NCI-H345 treated with DMSO at 0.1 percent for 48 hours (cell line): Measurements from ENCODE around the gene IMMP2L.

Experiments used
- DNase-seq: peaks from one replicate; lab custom pipeline; 2025; ENCODE audit not compliant: unreplicated experiment; lab: John Stamatoyannopoulos, UW

Gene IMMP2L

DNA sequence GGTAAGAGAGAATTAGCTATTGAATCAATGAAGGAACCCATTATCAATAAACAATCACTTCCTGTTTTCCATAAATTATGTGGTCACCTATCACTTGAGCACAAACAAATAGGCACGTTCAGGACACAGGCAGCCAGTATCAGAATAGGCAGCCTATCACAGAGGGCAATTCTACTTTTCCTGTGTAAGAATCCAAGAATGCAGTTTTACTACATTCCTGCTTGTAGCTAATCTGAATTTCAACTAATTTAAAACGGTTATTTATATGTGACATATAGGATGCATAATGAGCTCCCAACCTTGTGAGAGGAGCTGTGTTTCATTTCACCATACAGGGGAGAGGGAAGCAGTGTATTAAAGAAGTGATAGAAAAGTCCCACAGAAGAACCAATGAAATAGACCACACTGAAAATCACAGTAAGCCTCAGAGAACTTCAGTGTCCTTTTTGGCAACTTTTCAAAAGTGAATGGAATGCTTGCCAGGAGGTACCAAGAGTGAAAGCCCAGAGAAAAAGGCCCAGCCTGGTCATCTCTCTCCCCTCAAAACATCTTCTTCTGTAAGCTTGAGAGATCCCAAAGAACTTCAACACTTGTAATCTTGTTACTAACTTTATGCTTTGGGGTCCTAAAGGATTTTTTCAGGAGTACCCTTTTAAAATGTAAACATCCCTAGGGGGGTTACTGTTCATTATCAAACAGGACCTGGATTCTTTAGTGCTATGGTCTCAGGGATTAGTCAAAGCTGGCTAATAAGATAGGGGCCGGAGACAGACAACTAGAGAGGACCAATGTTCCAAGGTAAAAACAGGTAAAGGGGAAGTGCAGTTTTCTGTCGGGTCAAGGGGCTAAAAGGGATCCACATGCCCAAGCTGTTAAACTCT is 1.3 kb downstream of the IMMP2L start:
- DNase-seq = no peak

DNA sequence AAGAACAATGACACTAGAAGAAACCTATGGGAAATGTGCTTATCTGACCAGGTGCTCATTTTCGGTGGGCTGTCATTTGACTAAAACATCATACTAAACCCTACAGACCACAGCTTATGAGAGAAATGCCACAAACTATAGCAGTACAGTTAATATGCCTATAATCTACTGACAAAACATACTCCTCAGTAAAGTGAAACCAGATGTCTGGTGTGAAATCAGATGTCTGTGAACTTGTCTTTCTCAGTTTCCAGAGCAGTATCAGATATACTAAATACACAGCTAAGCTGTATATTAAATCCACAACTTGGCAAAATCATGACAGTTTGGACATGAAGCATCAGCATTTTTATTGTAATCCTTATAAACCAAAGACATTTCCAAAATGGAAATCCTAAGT is 3.3 kb downstream of the IMMP2L start:
- no peak for DNase-seq

DNA sequence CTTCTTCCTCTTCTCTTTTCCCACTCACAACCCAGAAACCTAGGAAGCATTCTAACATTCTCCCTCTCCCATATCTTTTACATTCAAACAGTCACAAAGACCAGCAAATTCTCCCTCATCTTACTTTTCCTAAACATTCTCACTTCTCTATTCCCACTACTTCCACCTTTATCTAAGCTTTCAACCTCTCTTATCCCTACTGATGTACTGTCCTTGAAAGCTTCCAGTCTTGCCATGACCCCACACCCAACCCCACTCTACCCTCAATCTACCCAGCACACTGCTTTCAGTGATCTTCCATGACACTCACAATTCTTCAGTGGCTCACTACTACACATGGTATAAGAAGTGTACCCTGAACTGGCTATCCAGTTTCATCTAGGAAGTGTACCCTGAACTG is 5.3 kb downstream of the IMMP2L start:
- DNase-seq = no peak

DNA sequence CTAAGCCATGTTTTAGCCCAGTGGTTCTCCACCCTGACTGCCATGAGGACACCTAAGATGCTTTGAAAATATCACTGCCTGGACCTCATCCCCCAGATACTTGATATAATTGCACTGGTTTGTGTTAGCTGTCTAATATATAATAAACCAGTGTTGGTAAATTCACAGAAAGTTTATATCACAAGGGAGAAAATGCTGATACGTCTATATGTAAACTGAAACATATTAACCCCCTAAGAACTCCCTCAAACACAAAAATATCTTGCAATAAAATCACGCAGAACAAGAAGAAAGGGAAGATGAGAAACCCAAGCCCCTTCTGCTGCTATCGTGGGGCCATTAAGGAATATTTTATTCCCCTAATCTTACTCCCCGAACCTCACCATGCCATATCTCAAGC is 8.2 kb downstream of the IMMP2L start:
- DNase-seq = no peak

DNA sequence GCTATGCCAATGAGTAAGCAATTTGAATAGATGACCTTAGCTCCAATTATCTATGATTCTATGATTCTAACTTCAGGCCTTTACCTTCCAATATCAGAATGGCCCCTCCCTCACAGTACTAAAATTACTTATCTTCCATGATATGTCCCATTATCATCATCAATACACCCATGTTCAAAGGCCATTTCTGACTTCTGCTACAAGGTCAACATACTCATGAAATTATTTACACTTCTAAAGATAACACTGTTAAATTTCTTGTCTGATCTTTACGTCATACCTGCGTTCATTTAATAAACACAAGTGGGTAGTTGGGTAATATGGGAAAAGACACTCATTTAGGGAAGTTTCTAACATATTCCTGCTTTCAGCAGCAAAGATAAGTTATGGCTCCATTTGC is 21.2 kb downstream of the IMMP2L start:
- DNase-seq = no peak

DNA sequence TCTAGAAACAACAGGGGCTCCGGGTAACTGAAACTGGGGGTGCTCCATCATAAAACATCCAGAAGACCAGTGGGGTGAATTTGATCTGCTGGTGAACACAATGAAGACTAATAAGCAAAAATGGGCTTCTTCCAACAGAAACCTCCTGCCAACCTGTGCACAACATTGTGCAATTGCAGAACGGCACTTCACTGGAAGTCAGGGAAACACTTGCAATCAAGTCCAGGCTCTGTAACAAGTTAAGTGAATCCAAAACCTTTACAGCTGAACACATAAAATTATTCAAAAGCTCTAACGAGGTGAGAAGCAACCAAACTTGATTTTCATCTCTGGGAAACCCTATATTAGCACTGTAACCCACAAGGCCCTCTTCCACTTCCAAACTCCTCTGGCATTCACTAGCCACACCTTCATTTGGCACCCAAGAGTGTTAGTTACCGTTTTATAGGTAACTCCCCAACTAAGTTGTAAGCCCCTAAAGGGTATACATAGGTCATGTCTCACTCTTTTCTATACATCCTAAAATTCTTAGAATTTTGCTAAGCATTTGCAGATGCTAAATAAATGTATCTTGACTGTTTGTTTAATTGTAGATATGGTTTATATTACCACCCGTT is 22.0 kb downstream of the IMMP2L start:
- no peak for DNase-seq

DNA sequence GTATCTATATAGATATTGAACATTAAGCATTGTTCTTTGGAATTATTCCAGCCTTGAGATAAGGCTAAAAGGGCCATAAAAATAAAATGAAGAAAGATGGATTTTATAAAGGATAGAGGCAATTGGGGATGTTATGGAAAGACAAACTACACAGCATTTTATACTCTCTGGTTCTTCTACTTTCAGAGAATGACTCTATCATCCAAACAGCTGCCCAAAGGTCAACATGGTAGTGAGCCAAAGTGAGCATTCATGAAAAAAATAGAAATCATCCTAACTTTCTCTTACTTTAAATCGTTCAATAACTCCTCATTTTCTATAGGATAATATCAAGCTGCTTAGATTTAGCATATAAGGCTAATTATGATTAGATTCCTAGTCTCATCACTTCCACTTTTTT is 25.2 kb downstream of the IMMP2L start:
- DNase-seq = no peak

DNA sequence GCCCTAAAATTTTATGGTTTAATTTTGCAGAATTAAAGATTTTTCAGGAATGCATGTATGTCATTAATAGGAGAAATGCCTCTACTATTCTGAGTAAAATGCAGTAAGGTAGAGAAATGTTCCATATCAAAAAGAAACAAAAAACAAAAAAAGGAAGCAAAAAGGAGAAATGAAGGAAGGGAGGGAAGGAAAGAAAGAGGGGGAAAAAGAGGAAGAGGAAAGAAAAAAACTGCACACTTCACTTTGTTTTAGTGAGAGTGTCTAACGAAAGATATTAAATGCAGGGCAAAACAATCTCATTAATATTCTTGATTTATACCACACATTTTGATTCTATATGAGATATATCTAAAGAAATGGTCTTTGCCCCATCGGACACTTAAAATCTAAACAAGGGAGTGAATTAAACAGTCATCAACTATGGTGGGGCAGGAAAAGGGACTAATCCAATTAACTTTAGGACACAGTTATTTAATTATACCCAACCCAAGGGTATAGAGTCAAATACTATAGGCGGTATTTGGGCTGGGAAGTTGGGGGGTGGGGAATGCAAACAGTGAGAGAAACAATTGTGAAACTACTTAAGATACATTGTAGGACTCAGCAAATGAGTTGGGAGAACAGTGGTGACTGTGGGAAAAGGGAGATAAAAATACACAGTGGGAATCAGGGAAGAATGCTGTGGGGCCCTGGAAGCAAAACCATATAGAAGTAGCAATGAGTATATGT is 27.0 kb downstream of the IMMP2L start:
- DNase-seq = no peak

DNA sequence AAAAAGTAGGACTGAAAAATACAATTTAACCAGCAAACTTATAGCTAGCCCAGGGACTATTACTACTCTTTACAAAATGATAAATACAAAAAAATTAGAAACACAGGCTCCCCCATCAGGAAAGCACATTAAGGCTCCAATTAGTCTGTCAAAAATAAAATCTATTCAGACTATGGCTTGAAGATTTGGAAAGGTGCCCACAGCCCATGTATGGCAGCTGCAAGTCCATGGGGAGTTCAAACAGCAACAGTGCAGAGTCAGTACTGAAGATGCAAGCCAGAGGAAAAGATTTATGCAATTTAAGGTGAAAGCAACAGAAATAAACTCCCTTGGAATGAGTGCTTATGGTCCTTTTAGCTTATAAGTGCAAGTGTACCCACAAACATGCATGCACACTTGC is 29.7 kb downstream of the IMMP2L start:
- DNase-seq = peak; percentile 45

DNA sequence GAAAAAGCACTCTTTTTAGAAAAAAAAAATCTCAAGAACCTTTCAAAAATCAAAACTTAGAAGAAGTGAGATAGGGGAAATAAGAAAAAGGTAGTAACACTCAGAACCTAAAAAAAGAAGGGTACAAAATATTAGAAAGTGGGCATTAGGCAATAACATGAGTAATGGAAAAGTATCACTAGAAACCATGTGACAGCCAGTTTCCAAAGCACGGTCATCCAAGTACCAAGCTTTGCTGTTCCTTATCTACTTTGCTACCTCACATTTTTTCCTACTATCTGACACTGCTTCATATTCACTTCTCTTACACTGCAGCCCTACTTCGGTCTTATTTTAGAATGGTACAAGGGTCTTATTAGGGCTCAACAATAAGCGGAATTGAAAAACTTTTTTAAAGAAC is 30.3 kb downstream of the IMMP2L start:
- DNase-seq = no peak

DNA sequence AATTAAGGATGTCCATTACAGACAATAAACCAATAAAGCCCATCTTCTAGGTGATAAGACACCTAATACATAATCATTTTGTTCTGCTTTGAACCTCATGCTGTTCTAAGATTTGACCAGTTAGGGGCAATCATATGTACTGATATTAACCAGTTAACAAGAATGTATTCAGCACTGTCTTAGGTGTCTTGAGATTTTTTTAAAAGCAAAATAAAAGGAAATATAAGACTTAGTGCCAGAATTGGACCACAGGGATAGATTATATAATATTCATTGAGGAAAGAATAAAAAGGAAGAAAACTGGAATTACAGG is 32.0 kb downstream of the IMMP2L start:
- no peak for DNase-seq

DNA sequence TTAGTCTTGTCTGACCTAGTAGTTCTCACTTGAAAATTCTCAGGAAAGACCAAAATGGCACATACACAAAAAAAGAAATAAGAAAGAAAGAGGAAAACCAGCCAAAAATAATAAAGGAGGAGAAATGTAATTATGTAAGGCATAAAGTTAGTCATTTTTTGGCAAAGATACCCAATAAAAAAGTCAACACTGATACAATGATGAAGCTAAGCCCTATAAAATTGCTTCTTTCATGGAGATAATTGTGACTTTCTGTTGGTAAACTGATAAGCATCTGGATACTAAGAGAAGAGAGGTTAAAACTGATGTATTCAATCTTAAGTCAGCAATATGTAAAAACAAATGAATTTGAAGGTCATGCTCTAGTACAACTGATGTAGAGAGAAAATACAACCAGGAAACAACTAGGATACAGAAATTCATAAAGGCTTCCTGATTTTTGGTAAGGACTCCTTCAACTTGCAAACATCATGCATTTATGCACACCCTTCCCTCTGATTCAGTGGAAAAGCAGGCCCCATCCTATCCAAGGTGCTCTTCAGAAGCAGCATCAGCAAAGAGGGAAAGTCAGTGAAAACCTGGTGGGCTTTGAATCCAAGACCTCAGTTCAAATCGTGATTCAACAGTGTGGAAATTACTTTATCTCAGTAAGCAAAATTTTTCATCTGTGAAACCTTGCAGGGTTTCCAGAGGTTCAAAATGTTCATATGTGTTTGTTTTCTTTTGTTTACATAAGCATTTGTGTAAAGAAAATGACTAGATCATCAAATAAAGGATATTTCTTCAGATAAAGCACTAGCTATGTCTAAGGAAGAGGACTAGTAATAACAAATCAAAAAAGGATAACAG is 32.6 kb downstream of the IMMP2L start:
- DNase-seq = no peak

DNA sequence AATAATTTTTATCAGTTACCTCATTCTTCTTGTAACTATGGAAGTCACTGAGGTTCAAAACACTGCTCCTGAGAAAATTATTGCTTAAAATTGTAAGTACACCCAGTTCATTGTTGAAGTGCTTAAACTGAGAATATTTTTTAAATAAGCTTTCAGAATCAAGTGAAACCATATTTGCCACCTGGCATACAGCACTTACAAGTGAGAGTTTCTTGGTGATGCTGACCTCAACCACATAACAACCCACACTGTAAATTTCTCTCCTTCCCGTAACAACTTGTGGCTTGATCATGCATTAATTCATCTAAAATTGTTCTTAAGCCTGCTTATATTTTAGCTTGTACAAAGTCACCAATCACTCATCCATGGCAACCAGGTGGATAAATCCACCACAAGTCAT is 34.0 kb downstream of the IMMP2L start:
- DNase-seq = no peak

DNA sequence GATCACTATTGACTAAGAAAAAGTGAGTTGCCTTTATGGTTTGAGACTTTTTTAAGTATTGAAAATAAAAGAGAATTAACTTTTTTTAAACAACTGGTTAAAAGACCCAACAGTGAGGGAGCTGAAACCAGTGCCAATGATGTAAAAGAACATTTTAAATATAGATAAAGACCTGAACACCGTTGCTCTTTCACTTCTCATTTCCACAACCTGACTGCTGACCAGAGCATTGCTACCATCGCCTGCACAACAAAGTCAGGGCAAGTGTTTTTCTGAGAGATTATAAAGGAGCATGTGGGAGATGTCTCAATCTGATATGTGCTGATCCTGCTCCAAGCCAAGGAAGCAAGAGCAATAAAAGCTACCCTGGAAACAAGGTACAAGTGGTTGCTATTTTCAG is 34.7 kb downstream of the IMMP2L start:
- no peak for DNase-seq

DNA sequence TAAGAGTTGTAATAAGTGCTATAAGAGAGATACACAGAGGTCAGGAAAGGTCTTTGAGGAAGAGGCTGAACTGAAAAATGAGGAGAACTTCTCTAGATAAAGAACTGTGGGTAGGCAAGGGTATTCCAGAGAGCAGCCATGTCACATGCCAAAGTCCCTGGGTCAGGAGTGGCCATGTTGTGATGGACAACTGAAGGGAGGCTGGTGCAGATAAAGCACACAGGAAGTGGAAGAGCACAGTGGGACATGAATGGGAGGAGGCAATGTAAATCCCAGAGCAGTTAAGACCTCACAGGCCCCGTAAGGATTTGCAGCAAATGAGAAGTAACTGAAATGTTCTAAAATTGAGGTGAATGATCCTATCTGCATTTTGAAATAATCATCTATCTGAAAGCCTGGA is 37.2 kb downstream of the IMMP2L start:
- DNase-seq = no peak

DNA sequence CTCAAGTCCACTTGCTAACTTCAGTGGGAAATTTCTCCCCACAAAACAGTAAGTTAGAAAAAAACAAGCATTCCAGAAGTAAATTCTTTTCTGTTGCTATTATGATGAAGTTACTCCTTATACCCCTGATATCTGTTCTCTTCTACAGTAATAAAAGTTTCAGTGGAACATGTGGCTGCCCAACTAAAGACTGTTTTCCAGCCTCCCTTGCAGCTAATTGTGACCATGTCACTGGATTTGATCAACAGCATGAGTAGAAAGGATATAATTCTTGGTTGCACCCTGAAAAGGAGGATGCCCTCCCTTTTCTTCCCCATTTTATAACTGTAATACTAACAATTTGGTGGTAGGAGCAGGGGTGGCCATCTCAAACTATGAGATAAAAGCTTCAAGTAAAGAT is 40.6 kb downstream of the IMMP2L start:
- DNase-seq = no peak

DNA sequence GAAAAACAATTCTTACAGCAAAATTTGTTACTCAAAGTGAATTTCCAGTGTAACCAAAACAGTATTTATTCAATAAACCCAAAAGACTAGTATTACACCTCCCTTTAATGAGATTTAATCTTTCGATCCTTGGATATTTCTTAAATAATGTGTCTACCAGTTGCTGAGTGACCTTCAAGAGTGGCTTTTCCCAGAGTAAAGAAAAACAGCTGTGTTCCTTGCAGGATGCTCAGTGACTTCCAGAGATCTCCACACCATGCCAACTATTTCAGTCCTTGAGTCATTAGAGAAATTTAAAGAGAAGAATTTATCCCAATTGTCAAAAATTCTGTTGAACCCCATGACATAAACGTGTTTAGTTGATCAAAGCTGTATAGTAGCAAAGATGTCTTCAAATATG is 44.0 kb downstream of the IMMP2L start:
- no peak for DNase-seq

DNA sequence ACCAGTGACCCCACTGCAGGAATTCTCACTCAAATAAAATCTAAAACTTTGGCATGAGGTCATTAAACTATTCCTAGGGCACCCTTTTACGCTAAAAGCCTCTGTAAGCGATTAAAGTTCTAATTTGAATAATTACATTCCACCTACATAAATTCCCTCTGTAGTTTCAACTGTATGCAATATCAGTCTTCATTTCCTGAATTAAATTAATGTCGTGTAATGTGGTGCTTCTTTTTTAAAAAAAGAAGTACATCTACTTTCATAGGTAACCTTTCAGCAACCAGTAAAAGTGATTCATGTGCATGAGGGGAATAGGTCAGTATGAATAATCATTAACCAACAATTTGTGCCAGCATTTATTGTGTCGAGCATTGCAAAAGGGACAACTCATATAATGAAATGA is 44.7 kb downstream of the IMMP2L start:
- DNase-seq = no peak

DNA sequence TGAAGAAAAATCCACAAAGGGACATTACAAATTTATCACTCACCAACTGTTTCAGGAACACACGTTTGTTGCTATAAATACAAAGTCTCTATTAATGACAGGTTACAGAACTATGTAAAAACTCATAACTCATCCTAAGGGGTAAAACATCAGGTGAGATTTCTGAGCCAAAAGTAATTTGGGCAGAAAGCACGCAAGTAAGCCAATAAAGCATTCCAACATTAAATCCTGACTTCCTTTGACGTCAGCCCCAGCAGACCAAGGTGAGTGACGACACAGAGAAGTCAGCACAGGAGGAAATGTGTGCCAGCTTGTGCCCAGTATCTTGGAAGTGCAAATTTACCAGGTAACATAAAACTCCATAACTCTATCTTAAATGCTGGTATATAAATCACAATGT is 45.7 kb downstream of the IMMP2L start:
- DNase-seq = no peak

DNA sequence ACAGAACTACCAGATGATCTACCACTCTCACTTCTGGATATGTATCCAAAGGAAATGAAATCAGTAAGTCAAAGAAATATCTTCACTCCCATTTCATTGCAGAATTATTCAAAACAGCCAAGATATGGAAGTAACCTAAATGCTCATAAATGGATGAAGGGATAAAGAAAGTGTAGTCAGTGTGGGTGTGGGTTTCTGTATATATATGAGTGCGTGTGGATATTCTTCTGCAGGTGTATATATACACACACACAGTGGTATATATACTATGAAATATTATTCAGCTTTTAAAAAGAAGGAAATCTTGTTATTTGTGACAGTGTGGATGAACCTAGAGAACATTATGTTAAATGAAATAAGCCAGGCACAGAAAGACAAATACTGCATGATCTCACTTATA is 48.7 kb downstream of the IMMP2L start:
- DNase-seq = no peak

DNA sequence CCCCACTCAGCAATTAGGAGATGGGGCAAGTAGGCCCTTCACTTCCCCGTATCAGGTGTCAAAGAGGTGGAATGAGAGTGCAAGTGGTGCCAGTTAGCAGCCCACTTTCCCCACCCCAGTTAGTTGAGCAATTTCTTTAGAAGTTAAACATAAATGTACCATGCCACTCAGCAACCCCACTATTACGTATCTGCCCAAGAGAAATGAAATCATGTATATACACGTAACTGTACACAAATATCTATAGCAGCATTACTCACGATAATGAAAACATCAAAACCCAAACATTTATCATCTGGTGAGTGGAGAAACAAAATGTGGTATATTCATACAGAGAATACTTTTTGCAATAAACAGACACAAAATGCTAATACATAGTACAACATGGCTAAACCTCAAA is 50.4 kb downstream of the IMMP2L start:
- no peak for DNase-seq
